HepG2 (cell line): ENCODE measurements around the gene MICOS13. TPM values are rescaled to one million over a fixed set of nuclear protein-coding genes. Genes with fewer than 3 reads are reported as not detected.

Source experiments
- ATAC-seq: fragments of 200-7000 bp; cut with Tn5 transposase; 3 replicates; pipeline ENCODE4 v1.9.1; 2020; ENCODE audit warnings: mild to moderate bottlenecking, moderate library complexity
- BruUV-seq: library from RNA; stranded (reverse); fragments of 400-500 nt; replicated peaks from 2 replicates; lab custom pipeline; 2021; lab: Mats Ljungman, UMichigan
- CTCF ChIA-PET: fragments of 300-600 bp; formaldehyde crosslinking; extraction: SDS; loops from one replicate; lab custom pipeline; 2021; ENCODE audit warnings: low total read pairs, inconsistent platforms, low intra/inter-chr PET ratio; lab: Yijun Ruan, JAX
- POLR2A ChIA-PET: fragments of 350-600 bp; sonication (Branson Sonifier 250); formaldehyde crosslinking; loops from one replicate; lab custom pipeline; 2020; ENCODE audit warnings: antibody characterized with exemption, inconsistent platforms; lab: Yijun Ruan, JAX
- DNase-seq: peaks from one replicate; pipeline ENCODE4 v3.0.0-alpha.2; 2015; ENCODE audit warnings: low spot score
- FAIRE-seq: peaks from 3 replicates; lab custom pipeline; 2011; peaks lifted over from hg19 to GRCh38; lab: Jason Lieb, UNC
- H2AFZ ChIP-seq: one replicate; pipeline ENCODE4 v1.6.1; 2011; ENCODE audit warnings: low read length, inconsistent platforms
- H3K27ac ChIP-seq: fragments of 300-600 bp; 3 replicates; pipeline ENCODE4 v1.8.0; 2011; ENCODE audit warnings: mixed run types, mild to moderate bottlenecking, mixed read lengths, low read length, inconsistent platforms; ENCODE audit not compliant: insufficient read depth; ENCODE audit errors: extremely low read length
- H3K27me3 ChIP-seq, 2 experiments: fragments of 200-600 bp in 1 of 2; 2 replicates in 1 of 2; 3 replicates in 1 of 2; pipeline versions ENCODE4 v1.6.0 to v1.8.0; 2011; ENCODE audit warnings: low read length in 2 of 2, mild to moderate bottlenecking in 2 of 2, moderate library complexity in 2 of 2, inconsistent platforms in 1 of 2; ENCODE audit not compliant: insufficient read depth in 2 of 2, control insufficient read depth in 1 of 2
- H3K36me3 ChIP-seq, 2 experiments: fragments of 200-600 bp in 1 of 2; replicated peaks in 1 of 2; 2 replicates in 1 of 2; 3 replicates in 1 of 2; pipeline versions ENCODE4 v1.5.1 to v1.8.0; 2011; ENCODE audit warnings: low read length in 2 of 2, inconsistent platforms in 1 of 2; ENCODE audit not compliant: insufficient read depth in 2 of 2, control insufficient read depth in 1 of 2
- H3K4me1 ChIP-seq: 2 replicates; pipeline ENCODE4 v1.5.1; 2012; ENCODE audit warnings: low read length, inconsistent platforms; ENCODE audit not compliant: insufficient read depth
- H3K4me2 ChIP-seq: 2 replicates; pipeline ENCODE4 v1.6.0; 2011; ENCODE audit warnings: low read depth, low read length, inconsistent platforms
- H3K4me3 ChIP-seq, 3 experiments: fragments of 200-600 bp in 1 of 3; sonication (generic), shearing (Covaris generic) in 1 of 3; replicated peaks in 1 of 3; 2 replicates each; pipeline ENCODE4 v1.5.1; 2011 to 2016; ENCODE audit warnings: low read length in 3 of 3, inconsistent platforms in 2 of 3, low read depth in 2 of 3, mild to moderate bottlenecking in 2 of 3, control low read depth in 1 of 3, mixed read lengths in 1 of 3; ENCODE audit not compliant: insufficient read depth in 1 of 3
- H3K79me2 ChIP-seq: one replicate; pipeline ENCODE4 v1.6.1; 2011; ENCODE audit warnings: low read length, inconsistent platforms; ENCODE audit not compliant: insufficient read depth
- H3K9ac ChIP-seq: 2 replicates; pipeline ENCODE4 v1.6.0; 2011; ENCODE audit warnings: mild to moderate bottlenecking, low read depth, low read length, inconsistent platforms; ENCODE audit not compliant: insufficient read depth
- H3K9me3 ChIP-seq: 2 replicates; pipeline ENCODE4 v1.5.1; 2012; ENCODE audit warnings: mild to moderate bottlenecking, low read length
- H4K20me1 ChIP-seq: 2 replicates; pipeline ENCODE4 v1.6.0; 2011; ENCODE audit warnings: inconsistent platforms, mild to moderate bottlenecking, low read length, moderate library complexity; ENCODE audit not compliant: insufficient read depth
- CHD2 ChIP-seq: IDR thresholded peaks from 2 replicates; pipeline ENCODE4 v1.6.1; 2011; ENCODE audit warnings: low read depth, low read length, improper control_type of control experiment
- CREB3 ChIP-seq: sonication (generic); formaldehyde crosslinking; IDR thresholded peaks from 2 replicates; pipeline ENCODE4 v1.5.0; 2020; ENCODE audit warnings: missing genetic modification reagents
- CSRNP2 ChIP-seq: sonication (generic); formaldehyde crosslinking; conservative IDR thresholded peaks from 2 replicates; pipeline ENCODE4 v1.8.0; 2022; ENCODE audit warnings: low read depth, missing genetic modification reagents
- DRAP1 ChIP-seq: IDR thresholded peaks from 2 replicates; pipeline ENCODE4 v1.6.1; 2016; ENCODE audit warnings: missing genetic modification reagents, missing compliant biosample characterization
- HOXA9 ChIP-seq: sonication (generic); formaldehyde crosslinking; IDR thresholded peaks from 2 replicates; pipeline ENCODE4 v1.8.1; 2022; ENCODE audit warnings: missing genetic modification reagents, mild to moderate bottlenecking, moderate library complexity, borderline replicate concordance
- NRL ChIP-seq: sonication (generic); formaldehyde crosslinking; IDR thresholded peaks from 2 replicates; pipeline ENCODE4 v1.5.0; 2020; ENCODE audit warnings: missing genetic modification reagents, mild to moderate bottlenecking, moderate library complexity, borderline replicate concordance
- PPARG ChIP-seq: conservative IDR thresholded peaks from 2 replicates; pipeline ENCODE4 v1.6.1; 2016; ENCODE audit warnings: missing biosample characterization, missing genetic modification reagents
- YEATS4 ChIP-seq: sonication (generic); formaldehyde crosslinking; IDR thresholded peaks from 2 replicates; pipeline ENCODE4 v1.4.0; 2020; ENCODE audit warnings: missing genetic modification reagents, borderline replicate concordance
- ZNF234 ChIP-seq: sonication (generic); formaldehyde crosslinking; conservative IDR thresholded peaks from 2 replicates; pipeline ENCODE4 v1.5.1; 2020; ENCODE audit warnings: mild to moderate bottlenecking, missing genetic modification reagents
- ZNF672 ChIP-seq: sonication (generic); formaldehyde crosslinking; IDR thresholded peaks from 2 replicates; pipeline ENCODE4 v1.8.1; 2022; ENCODE audit warnings: missing genetic modification reagents
- WGBS: methylation state at CpG from one replicate; pipeline ENCODE4 v1.1.6; 2017; ENCODE audit warnings: low lambda C conversion rate; 5-methylcytosine and 5-hydroxymethylcytosine counted together
- in situ Hi-C: cut with HindIII; loops from 2 replicates; pipeline ENCODE4 v1.10.0; 2017; ENCODE audit warnings: low pct_unique_long_range_greater_than_20kb; ENCODE audit not compliant: extremely low pct_ligation_motif_present
- intact Hi-C: fragments of 100-400 bp; cut with micrococcal nuclease; formaldehyde crosslinking; loops from one replicate; pipeline ENCODE4 v1.10.0; 2022; ENCODE audit not compliant: unreplicated experiment
- polyA plus RNA-seq, 8 experiments: library from polyadenylated mRNA; depleted of rRNA in 3 of 8; stranded (reverse) in 7 of 8; unstranded in 1 of 8; fragments of >200 nt; fragmentation: Illumina TruSeq in 4 of 8; extraction: Trizol in 4 of 8; gene quantifications; 2 replicates each; pipeline versions ENCODE4 v1.2.1 to v1.2.3, GENCODE V29; 2011 to 2016; ENCODE audit warnings: low read depth in 4 of 8, missing spikeins in 1 of 8, mixed read lengths in 1 of 8; ENCODE audit not compliant: insufficient read depth in 1 of 8
- total RNA-seq, 5 experiments: library from RNA; depleted of rRNA; stranded (reverse); fragments of >200 nt; fragmentation: Illumina TruSeq; extraction: Trizol; gene quantifications; 2 replicates each; pipeline ENCODE4 v1.2.3, GENCODE V29; 2016; ENCODE audit warnings: low read depth in 1 of 5

Gene MICOS13
- total and polyA plus RNA-seq, 2 of the 13 experiments (the other 11 are each of a cell fraction or from before 2014, with no cell fraction given): 28.8 to 35.4 TPM

GRCh38 chr19:5713228-5713627 lies 32.9 kb upstream of the MICOS13 start:
- no peak overlapping the region for H2AFZ ChIP-seq
- H4K20me1 ChIP-seq: peaks cover 24% of the 10 kb centered on the region
- no peak overlapping the region for H3K27ac ChIP-seq
- in situ Hi-C loops: no loop called here
- H3K36me3 ChIP-seq: peaks cover 34 to 69% of the 10 kb centered on the region in 2 experiments
- ATAC-seq: no peak
- no peak overlapping the region for H3K4me3 ChIP-seq
- POLR2A ChIA-PET: interaction anchor here (3.4 kb wide), 1 partner anchor 23 kb away, joined by 13 read pairs; the partner anchor contains the start of gene RPL36
- FAIRE-seq: no peak
- intact Hi-C loops: no loop called here
- H3K9ac ChIP-seq: no peak overlapping the region
- TF ChIP-seq DRAP1 (CRISPR knock-in tag) (no peak), YEATS4 (CRISPR knock-in tag) (no peak), CHD2 (no peak), CREB3 (CRISPR knock-in tag) (no peak), PPARG (CRISPR knock-in tag) (no peak), HOXA9 (CRISPR knock-in tag) (no peak), CSRNP2 (no peak), ZNF234 (CRISPR knock-in tag) (no peak), NRL (CRISPR knock-in tag) (no peak), ZNF672 (no peak)
- H3K9me3 ChIP-seq: no peaks in the 10 kb centered on the region
- H3K4me1 ChIP-seq: peaks cover 34% of the 10 kb centered on the region
- WGBS: 96% methylated on average over 6 of the region's 9 CpGs
- no TSS peak for BruUV-seq
- DNase-seq: no peak
- H3K4me2 ChIP-seq: no peak overlapping the region
- H3K79me2 ChIP-seq: peaks cover 32% of the 10 kb centered on the region
- CTCF ChIA-PET: no interaction called here
- no peaks in the 10 kb centered on the region for H3K27me3 ChIP-seq
